ENCODE data around the gene ASF1B.

ASF1B gene

DNA sequence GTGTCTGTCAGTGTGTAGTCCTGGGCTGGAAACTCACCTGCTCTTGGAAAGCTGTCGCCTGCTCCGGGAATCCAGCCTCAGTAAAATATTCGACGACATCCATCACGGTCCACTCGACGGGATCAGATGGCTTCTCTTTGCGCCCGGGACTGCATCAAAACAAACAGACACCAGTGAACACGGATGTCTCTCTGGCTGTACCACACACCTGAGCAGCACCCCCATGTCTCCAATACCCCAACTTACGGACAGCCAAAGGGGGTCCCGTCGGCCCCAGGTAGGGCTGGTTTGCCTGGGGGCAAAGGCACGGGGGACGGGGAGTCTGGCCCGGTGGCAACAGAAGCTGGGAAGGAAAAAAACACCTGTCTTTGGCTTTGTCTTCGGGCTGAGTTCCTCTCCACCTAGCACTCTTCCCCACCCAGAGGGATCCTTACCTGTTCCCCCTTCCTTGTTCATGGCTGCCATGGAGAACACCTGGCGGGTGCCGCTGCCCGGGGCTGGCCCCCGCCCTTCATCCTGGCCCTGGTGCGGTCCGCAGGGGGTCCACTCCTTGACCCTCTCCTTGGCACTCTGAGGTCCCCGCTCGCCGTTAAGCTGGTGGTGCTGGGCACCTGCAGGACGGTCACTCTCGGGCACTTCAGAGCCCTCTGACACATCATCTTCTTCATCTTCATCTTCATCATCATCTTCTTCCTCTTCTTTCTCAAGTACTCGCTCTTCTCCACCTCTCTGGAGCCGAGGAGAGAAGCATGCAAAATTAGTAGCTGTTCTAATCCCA lies 47.6 kb downstream of the ASF1B start:
- Mint-ChIP-seq H3K9me3 (peaks cover 8% of the 10 kb centered on the region), H3K36me3 (ENCODE audit: low read depth) (peaks cover 56% of the 10 kb centered on the region), H3K27ac (peak overlapping the region; percentile 5), H3K4me1 (ENCODE audit: low read depth) (peaks cover 27% of the 10 kb centered on the region), H3K4me3 (peak overlapping the region; percentile 69), H3K27me3 (no peaks in the 10 kb centered on the region)
- intact Hi-C loops (cut with micrococcal nuclease): loop anchor here (1.0 kb wide), 1 partner anchor 8 kb away; no protein-coding TSS in a partner anchor

DNA sequence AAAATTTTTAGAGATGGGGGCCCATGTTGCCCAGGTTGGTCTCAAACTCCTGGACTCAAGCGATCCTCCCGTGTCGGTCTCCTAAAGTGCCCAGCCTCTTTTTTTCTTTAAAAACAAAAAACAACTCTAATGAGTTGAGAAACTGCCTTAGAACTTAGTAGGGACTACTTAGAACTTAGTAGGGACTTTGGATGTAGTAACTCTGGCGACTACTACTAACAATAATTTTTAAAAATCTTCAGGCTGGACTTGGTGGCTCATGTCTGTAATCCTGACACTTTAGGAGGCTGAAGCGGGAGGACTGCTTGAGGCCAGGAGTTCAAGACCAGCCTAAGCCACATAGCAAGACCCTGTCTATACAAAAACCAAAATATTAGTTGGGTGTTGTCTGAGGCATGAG lies 50.3 kb downstream of the ASF1B start:
- Mint-ChIP-seq H3K36me3 (ENCODE audit: low read depth) (peaks cover 42% of the 10 kb centered on the region), H3K9me3 (no peaks in the 10 kb centered on the region), H3K4me3 (no peak overlapping the region), H3K27me3 (no peaks in the 10 kb centered on the region), H3K27ac (no peak overlapping the region), H3K4me1 (ENCODE audit: low read depth) (peaks cover 21% of the 10 kb centered on the region)
- intact Hi-C loops (cut with micrococcal nuclease): no loop called here

DNA sequence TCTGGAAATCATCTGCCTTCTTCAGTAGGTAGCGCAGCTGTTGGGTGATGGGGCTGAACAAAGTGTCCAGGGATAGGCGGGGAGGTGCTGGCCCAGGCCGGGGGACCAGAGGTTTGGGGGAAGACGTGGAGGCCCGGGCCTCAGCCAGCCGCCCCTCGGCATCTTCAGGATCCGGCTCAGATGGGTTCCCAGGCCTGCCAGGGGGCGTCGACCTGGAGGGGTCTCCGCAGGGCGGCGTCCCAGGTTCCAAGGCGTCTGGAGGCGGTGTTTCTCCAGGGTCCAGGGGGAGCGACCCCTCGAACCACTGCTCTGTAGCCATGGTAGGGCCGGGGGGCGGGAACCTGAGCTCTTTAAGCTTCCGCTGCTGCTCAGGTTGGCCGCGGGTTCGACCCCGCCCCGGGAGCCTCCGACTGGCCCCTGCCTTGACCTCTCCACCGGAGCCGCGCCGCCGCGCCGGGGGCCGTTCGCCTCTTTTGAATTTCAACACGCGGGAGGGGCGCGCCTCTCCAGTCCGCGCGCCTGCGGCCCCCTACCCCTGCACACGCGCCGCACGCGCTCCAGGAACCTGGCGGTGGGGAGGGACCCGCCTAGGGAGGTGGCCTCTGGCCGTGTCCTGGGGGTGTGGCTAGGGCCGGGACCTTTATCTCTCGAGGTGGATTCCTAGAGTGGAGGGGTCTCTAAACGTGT lies 50.9 kb downstream of the ASF1B start, which contains the start of gene C19orf67:
TSS of gene C19orf67 (minus strand) at position 475 of the 687 bp plus-strand sequence. CDS start at position 319, 156 bp downstream.
- intact Hi-C loops (cut with micrococcal nuclease): no loop called here
- Mint-ChIP-seq H3K4me1 (ENCODE audit: low read depth) (peaks cover 25% of the 10 kb centered on the region), H3K27ac (no peak within 1 kb of the TSS), H3K27me3 (no peaks in the 10 kb centered on the region), H3K36me3 (ENCODE audit: low read depth) (peaks cover 42% of the 10 kb centered on the region), H3K9me3 (no peaks in the 10 kb centered on the region), H3K4me3 (no peak within 1 kb of the TSS)

DNA sequence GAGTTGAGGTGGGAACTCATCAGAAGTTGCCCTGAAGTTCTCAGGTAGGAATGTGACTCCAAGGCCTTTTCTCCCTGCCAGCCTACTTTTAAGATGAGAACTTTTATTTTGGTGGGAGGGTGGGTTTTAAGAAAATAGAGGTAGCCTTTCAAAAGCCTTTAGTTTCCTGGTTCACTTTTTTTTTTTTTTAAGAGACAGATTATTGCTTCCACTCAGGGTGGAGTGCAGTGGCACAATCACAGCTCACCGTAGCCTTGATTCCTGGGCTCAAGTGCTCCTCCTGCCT lies 53.8 kb downstream of the ASF1B start:
- Mint-ChIP-seq H3K36me3 (ENCODE audit: low read depth) (peaks cover 23% of the 10 kb centered on the region), H3K4me3 (peak overlapping the region; percentile 93), H3K27ac (peak overlapping the region; percentile 93), H3K27me3 (no peaks in the 10 kb centered on the region), H3K9me3 (no peaks in the 10 kb centered on the region), H3K4me1 (ENCODE audit: low read depth) (peaks cover 23% of the 10 kb centered on the region)
- intact Hi-C loops (cut with micrococcal nuclease): loop anchor here (5.0 kb wide), 2 partner anchors 35 to 285 kb away; partner anchors contain the start of genes PRKACA and ZSWIM4

DNA sequence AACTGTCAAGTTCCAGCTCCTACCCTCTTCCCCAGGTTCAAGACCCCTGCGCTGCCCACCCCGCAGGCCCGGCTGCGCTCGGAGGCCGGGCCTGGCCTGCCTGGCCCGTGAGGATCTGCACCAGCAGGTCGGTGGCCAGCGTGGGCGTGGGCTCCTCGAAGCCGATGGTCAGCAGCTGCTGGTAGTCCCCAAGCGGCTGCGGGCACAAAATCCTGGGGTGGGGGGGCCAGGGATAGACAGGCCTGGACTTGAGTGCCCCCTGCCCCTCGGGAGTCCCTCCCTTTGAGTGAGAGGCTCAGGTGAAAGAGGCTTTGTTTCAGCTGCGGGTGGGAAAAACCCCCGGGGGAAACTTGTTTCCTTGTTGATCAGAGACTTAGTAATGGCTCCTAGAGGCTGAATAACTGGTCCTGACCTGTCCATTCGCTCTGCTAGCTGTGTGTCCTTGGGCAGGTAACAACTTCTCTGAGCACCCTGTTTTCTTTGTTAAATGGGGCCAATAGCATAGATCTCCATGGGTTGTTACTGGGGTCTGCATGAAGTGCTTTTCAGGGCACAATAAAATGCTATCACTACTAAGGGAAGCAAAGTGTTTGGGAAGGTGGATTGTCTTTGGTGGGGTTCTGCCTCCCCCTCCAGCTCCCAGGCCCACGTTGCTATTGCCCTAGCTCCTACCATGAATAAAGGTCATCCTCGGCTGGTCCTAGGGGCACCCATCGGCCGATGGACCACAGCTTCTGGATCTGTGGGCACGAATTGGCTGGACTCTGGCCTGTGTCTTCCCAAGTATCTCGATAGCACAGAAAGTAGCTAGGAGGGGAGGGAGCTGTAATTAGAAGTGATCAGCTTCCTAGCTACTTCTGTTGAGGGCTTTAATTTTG lies 54.4 kb downstream of the ASF1B start:
- Mint-ChIP-seq H3K27ac (peak overlapping the region; percentile 93), H3K4me1 (ENCODE audit: low read depth) (peaks cover 28% of the 10 kb centered on the region), H3K36me3 (ENCODE audit: low read depth) (peaks cover 17% of the 10 kb centered on the region), H3K9me3 (no peaks in the 10 kb centered on the region), H3K27me3 (no peaks in the 10 kb centered on the region), H3K4me3 (peak overlapping the region; percentile 93)
- intact Hi-C loops (cut with micrococcal nuclease): loop anchor here (1.0 to 5.0 kb wide), 4 partner anchors 7 to 285 kb away; partner anchors contain the start of genes ASF1B, PRKACA and ZSWIM4

DNA sequence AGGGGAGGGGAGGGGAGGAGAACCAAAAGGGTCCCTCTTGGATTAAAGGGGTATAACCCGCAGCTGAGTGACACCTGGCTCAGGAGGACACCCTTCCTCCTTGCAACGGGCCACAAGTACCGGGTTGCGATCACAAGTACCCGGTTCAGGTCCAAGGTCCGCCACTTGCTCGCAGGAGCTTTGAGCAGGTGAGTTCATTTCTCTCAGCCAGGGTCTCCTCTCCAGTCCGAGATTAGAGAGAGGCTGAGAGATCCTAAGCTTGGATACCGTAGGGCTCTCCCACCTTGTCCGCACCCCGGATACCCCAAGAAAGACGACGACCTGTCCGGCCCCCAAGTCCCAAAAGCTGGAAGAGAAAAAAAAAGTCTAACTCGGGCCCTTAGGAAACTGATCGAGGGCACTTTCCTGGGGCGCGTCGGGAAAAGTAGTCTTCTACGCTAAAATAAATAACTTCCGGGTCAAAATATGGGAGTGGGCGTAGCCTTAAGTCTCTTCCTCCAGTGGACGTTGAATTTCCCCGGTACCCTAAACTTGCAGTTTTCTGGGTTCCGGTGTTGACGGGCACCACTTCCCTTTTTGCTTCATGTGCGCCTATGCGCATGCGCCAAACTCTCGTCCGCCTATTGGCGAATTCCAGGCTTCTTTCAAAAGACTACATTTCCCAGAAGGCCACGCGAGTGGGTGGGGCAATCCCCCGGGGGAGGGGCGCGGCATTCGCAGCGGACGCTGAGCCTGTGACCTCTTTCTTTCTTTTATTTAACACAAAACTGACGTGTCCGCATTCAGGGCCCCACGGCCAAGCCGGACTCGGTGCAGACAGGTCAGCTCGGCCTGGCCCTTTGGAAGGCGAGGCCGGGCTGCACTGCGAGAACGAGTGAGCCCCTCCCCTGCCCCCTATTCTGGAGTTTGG lies 55.2 kb downstream of the ASF1B start:
- intact Hi-C loops (cut with micrococcal nuclease): loop anchor here (1.0 to 5.0 kb wide), 4 partner anchors 8 to 284 kb away; partner anchors contain the start of genes ASF1B, PRKACA and ZSWIM4
- Mint-ChIP-seq H3K9me3 (no peaks in the 10 kb centered on the region), H3K4me1 (ENCODE audit: low read depth) (peaks cover 33% of the 10 kb centered on the region), H3K27ac (peak overlapping the region; percentile 93), H3K4me3 (peak overlapping the region; percentile 93), H3K36me3 (ENCODE audit: low read depth) (peaks cover 12% of the 10 kb centered on the region), H3K27me3 (no peaks in the 10 kb centered on the region)

DNA sequence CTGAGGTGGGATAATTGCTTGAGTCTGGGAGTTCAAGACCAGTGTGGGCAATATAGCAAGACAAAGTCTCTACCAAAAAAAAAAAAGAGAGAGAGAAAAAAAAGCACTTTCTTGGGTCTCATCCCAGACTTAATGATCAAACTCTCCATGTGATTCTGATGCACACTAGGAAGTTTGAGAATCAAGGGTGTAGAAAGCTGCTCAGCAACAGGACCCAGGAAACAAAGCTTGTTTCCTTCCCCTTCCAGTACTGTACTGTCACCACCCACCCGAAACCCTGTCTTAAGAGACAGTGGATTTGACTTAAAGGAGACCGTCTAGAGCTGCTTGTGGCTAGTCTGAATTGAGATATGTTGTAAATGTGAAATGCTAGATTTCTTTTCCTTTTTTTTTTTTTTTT lies 58.0 kb downstream of the ASF1B start:
- Mint-ChIP-seq H3K4me3 (no peak overlapping the region), H3K9me3 (no peaks in the 10 kb centered on the region), H3K27ac (peak overlapping the region; percentile 69), H3K27me3 (peaks cover 6% of the 10 kb centered on the region), H3K36me3 (ENCODE audit: low read depth) (peaks cover 17% of the 10 kb centered on the region), H3K4me1 (ENCODE audit: low read depth) (peaks cover 51% of the 10 kb centered on the region)
- intact Hi-C loops (cut with micrococcal nuclease): no loop called here

DNA sequence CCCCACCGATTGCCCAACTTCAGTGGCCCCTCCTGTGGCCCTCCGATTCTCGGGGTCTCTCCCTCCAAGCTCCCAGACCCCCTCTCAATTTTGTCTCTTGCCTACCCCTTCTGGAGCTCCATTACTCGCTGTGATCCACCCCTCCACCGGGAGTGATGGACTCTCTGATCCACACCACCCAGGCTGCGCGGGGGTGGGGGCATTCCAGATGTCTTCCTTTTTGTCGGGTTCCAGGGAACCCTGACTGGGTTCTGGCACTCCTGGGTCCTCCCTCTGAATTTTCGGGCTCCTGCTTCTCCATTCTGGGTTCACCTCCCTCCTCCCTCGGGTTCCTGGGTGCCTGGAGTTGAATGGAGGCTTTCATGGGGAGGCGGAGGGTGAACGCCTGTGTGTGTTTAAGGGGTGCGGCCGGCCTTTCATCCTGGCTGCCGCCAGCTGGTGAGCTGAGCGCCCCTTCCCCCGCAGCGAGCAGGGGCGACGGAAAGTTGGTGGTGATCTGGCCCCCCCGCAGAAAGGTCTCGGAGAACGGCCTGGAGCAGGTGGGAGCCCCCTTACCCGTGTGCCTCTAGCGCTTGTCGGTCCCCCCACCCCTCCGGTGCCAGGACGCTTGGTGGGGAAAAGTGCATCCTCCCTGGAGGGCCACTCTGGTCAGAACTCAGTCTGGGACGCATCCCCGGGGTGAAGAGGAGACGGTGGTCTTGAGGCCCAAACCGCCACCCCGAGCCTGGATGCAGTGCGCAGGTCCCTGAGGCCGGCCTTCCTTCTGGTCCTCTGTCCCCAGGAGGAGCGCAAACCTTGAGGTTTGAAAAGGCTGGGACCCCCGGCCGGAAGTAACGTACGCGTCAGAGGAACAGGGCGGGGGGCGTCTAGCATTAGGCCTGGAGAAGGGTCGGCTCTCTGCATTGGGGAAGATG lies 62.2 kb downstream of the ASF1B start:
- H3K9me3 Mint-ChIP-seq: no peaks in the 10 kb centered on the region
- H3K27ac Mint-ChIP-seq: peak overlapping the region; percentile 93
- H3K27me3 Mint-ChIP-seq: peaks cover 35% of the 10 kb centered on the region
- H3K4me3 Mint-ChIP-seq: peak overlapping the region; percentile 100
- H3K36me3 Mint-ChIP-seq (ENCODE audit: low read depth): peaks cover 17% of the 10 kb centered on the region
- peaks cover 48% of the 10 kb centered on the region for H3K4me1 Mint-ChIP-seq (ENCODE audit: low read depth)
- intact Hi-C loops (cut with micrococcal nuclease): loop anchor here (2.0 to 5.0 kb wide), 2 partner anchors 63 to 192 kb away; partner anchors contain the start of gene ASF1B

DNA sequence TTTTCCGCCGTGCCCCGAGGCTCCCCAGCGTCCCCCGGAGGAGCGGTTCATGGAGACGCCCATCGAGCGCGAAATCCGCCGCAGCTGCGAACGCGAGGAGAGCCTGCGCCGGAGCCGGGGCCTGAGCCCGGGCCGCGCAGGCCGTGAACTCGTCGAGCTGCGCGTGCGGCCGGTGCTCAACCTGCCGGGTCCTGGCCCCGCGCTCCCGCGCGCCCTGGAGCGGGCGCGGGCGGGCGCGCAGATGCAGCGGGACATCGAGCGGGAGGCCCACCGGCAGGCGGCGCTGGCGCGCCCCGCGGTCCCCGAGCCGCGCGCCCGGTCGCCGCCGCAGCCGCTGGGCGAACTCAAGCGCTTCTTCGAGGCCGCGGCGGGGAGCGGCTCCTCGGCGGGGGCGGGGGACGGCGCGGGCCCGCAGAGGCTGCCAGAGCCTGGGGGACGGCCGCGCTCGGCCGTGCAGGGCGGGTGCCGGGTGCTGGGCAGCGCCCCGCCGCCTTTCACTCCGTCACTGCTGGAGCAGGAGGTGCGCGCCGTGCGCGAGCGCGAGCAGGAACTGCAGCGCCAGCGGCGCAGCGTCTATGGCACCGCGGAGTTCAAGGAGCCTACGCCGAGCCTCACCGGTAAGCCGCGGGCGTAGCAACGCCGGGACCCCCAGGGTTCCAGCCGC lies 63.0 kb downstream of the ASF1B start:
- Mint-ChIP-seq H3K27ac (peak overlapping the region; percentile 93), H3K4me1 (ENCODE audit: low read depth) (peaks cover 46% of the 10 kb centered on the region), H3K36me3 (ENCODE audit: low read depth) (peaks cover 17% of the 10 kb centered on the region), H3K27me3 (peaks cover 36% of the 10 kb centered on the region), H3K9me3 (no peaks in the 10 kb centered on the region), H3K4me3 (peak overlapping the region; percentile 100)
- intact Hi-C loops (cut with micrococcal nuclease): loop anchor here (2.0 to 5.0 kb wide), 2 partner anchors 63 to 191 kb away; partner anchors contain the start of gene ASF1B

DNA sequence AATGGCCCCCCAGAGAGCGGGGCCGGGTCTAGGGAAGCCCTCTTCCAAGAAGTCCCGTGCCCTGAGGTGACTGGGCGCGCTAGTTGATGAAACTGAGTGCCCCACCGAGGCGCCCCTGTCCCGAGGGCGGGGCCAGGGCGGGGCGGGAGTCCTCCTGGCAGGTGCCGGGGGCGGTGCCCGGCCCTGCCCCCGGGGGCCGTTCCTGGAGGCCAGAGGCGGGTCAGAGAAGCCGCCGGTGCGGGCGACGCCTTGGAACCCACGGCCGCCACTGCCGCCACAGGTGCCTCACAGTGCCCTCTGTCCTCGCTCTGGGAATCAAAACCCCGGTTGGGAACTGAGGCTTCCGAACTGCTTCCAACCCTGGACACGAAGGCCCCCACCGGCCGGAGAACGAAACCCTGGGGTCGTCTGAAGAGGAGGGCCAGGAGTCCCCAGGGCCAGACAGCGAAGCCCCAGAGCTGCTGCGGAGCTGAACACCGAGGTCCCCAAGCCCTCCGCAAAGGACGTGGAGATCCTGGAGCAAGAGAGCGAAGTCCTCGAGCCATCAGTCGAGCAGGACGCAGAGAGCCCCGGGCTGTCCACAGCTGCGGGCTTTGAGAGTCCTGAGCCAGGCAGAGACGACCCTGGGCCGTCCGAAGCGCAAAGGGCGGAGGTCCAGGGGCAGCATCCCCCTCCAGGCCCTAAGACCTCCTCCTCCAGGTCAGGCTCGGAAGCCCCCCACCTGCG lies 63.7 kb downstream of the ASF1B start, which contains the start of gene MISP3:
TSS of gene MISP3 (plus strand) at position 252 of the 726 bp plus-strand sequence. CDS start 524 bp downstream, outside the sequence.
- peak within 1 kb of the TSS; percentile 93 for H3K27ac Mint-ChIP-seq
- H3K9me3 Mint-ChIP-seq: no peaks in the 10 kb centered on the region
- H3K36me3 Mint-ChIP-seq (ENCODE audit: low read depth): peaks cover 17% of the 10 kb centered on the region
- intact Hi-C loops (cut with micrococcal nuclease): loop anchor here (2.0 to 5.0 kb wide), 2 partner anchors 64 to 190 kb away; partner anchors contain the start of gene ASF1B
- H3K27me3 Mint-ChIP-seq: peaks cover 36% of the 10 kb centered on the region
- H3K4me1 Mint-ChIP-seq (ENCODE audit: low read depth): peaks cover 42% of the 10 kb centered on the region
- H3K4me3 Mint-ChIP-seq: peak within 1 kb of the TSS; percentile 100
